ENCODE measurements around the gene AZGP1.
"Not testable (repeated sequence)": the region's sequence is repeated elsewhere in the genome, so short reads cannot be mapped to it uniquely, and the experiment has no call there.

Gene AZGP1

DNA sequence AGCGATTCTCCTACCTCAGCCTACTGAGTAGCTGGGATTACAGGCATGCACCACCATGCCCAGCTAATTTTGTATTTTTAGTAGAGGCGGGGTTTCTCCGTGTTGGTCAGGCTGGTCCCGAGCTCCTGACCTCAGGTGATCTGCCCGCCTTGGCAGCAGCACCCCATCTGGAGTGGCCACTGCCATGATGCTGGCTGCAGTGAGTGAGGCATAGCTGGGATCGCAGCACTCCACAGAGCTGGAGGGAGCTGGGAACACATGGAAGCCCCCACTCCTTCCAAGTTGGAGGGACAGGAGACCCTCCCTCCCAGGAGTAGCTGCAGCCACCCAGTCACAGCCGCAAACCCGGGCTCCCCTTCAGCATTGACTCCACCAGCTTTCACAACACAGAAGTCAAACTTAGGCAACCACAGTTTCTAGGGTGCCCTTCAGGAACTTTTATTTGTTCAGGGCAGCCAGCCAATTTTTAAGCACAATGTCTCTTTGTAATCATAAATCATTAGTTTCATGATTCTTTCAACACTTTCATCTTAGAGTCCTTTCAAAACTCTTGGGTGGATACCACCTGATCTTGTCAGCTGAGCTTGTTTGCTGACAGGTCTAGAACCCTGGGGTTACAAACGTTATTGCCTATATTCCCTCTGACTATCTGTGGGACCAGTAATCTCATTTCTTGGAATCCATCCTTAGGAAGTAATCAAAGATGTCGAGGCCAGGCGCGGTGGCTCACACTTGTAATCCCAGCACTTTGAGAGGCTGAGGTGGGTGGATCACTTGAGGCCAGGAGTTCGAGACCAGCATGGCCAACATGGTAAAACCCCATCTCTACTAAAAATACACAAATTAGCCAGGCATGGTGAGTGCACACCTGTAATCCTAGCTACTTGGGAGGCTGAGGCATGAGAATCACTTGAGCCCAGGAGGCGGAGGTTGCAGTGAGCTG lies 36.8 kb upstream of the AZGP1 start:
- H3K36me3 ChIP-seq (ENCODE audit: insufficient read depth, low read length); H3K9ac ChIP-seq (ENCODE audit: low read depth, low read length); H3K4me2 ChIP-seq (ENCODE audit: low read length); H3K4me3 ChIP-seq (ENCODE audit: low read length); H3K9me3 ChIP-seq (replicated peaks; ENCODE audit: low read length): not testable (repeated sequence)
- Histone ChIP-seq H3K27me3 (ENCODE audit: control insufficient read depth, insufficient read depth, low read length) (peaks cover 11% of the 10 kb centered on the region), H3K4me1 (ENCODE audit: control insufficient read depth, insufficient read depth, low read length) (peaks cover 10% of the 10 kb centered on the region)

DNA sequence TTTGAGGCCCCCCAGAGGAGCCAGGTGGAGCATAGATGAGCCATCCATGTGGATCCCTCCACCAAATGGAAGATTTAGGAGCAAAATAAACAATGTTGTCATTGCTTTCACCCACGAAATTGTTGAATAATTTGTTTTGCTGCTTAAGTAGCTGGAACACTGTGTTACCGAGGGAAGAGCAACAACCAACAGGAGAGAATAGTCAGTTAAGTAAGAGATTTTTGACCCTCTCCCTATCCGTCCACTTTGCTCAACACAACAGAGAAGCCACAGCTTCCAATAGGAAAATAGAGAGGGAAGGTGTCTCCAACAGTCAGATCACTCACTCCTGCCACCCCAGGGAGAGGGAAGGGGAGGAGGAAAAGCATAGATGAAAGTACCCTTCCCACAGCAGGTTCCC lies 35.7 kb upstream of the AZGP1 start:
- Histone ChIP-seq H3K9me3 (replicated peaks; ENCODE audit: low read length) (no peaks in the 10 kb centered on the region), H3K4me2 (ENCODE audit: low read length) (no peak overlapping the region), H3K27me3 (ENCODE audit: control insufficient read depth, insufficient read depth, low read length) (peaks cover 11% of the 10 kb centered on the region), H3K4me3 (ENCODE audit: low read length) (no peak overlapping the region), H3K4me1 (ENCODE audit: control insufficient read depth, insufficient read depth, low read length) (peaks cover 4% of the 10 kb centered on the region), H3K36me3 (ENCODE audit: insufficient read depth, low read length) (no peaks in the 10 kb centered on the region), H3K9ac (ENCODE audit: low read depth, low read length) (no peak overlapping the region)

DNA sequence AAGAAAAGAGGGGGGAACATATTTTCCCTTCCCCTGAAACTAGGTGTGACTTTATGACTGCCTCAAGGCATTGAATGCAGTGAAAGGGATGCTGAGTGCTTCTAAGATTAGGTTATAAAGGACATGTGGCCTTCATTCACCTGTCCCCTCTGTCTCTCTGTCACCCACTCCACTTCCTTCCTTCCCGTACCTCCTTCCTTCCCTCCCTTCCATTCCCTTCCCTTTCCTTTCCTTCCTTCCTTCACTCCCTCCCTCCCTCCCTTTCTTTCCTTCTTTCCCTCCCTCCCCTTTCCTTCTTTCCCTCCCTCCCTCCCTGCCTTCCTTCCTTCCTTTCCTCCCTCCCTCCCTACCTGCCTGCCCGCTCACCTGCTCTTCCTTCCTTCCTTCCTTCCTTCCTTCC lies 35.1 kb upstream of the AZGP1 start:
- H3K36me3 ChIP-seq (ENCODE audit: insufficient read depth, low read length) = no peaks in the 10 kb centered on the region
- H3K9ac ChIP-seq (ENCODE audit: low read depth, low read length) = no peak overlapping the region
- no peak overlapping the region for H3K4me2 ChIP-seq (ENCODE audit: low read length)
- H3K4me1 ChIP-seq (ENCODE audit: control insufficient read depth, insufficient read depth, low read length) = peaks cover 4% of the 10 kb centered on the region
- H3K9me3 ChIP-seq (replicated peaks; ENCODE audit: low read length) = no peaks in the 10 kb centered on the region
- H3K4me3 ChIP-seq (ENCODE audit: low read length) = no peak overlapping the region
- H3K27me3 ChIP-seq (ENCODE audit: control insufficient read depth, insufficient read depth, low read length) = peaks cover 11% of the 10 kb centered on the region

DNA sequence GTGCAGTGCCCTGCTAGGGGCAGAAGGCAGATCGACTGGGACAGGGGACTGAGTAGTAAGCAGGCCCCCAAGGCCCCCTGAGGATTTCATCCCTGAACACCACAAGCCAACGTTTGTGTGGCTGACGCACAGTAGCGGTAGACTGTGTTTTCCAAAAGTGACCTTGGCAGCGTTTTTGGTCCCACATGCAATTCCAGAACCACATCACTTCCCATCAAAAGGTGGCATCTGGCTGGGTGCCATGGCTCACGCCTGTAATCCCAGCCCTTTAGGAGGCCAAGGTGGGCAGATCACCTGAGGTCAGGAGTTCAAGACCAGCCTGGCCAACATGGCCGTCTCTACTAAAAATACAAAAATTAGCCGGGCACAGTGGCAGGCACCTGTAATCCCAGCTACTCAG lies 34.1 kb upstream of the AZGP1 start:
- H3K4me2 ChIP-seq (ENCODE audit: low read length); H3K9me3 ChIP-seq (replicated peaks; ENCODE audit: low read length); H3K9ac ChIP-seq (ENCODE audit: low read depth, low read length); H3K36me3 ChIP-seq (ENCODE audit: insufficient read depth, low read length); H3K4me1 ChIP-seq (ENCODE audit: control insufficient read depth, insufficient read depth, low read length); H3K4me3 ChIP-seq (ENCODE audit: low read length): not testable (repeated sequence)
- H3K27me3 ChIP-seq (ENCODE audit: control insufficient read depth, insufficient read depth, low read length) = peaks cover 11% of the 10 kb centered on the region

DNA sequence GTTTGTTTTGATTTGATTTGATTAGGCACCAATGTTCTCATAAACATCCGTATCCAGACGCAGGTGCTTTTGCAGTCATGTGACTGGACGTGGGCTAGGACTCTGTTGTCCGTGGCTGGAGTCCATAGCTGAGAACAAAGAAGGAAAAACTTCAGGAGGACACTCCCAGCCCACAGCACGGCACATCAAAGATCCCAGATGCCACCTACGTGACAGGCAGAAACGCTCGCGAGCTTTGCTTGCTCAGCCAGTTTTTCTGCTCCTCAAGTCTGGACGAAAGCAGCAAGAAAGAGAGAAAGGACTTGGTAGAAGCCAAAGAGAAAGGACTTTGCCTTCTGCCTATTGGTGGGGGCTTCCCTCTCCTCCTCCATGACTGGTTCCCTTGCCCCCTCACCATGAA lies 32.7 kb upstream of the AZGP1 start:
- Histone ChIP-seq H3K36me3 (ENCODE audit: insufficient read depth, low read length) (no peaks in the 10 kb centered on the region), H3K4me2 (ENCODE audit: low read length) (no peak overlapping the region), H3K9me3 (replicated peaks; ENCODE audit: low read length) (no peaks in the 10 kb centered on the region), H3K4me3 (ENCODE audit: low read length) (no peak overlapping the region), H3K27me3 (ENCODE audit: control insufficient read depth, insufficient read depth, low read length) (peaks cover 19% of the 10 kb centered on the region), H3K9ac (ENCODE audit: low read depth, low read length) (no peak overlapping the region), H3K4me1 (ENCODE audit: control insufficient read depth, insufficient read depth, low read length) (no peaks in the 10 kb centered on the region)

DNA sequence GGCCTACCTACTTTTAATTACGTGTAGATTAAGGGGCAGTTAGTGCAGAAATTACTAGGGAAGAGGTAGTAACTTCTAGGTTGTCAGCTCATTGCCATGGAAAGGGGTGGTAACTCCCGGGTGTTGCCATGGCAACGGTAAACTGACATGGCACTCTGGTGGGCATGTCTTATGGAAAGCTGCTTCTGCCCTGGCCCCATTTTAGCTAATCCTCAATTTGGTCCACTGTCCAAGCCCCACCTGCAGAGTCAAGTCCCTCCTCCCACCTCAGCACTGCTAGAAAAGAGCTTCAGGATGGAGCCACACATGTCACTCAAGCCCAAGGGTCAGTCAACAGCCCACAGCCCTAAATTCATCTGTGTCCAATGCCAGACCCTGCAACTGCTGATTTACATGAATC lies 32.1 kb upstream of the AZGP1 start:
- no peak overlapping the region for H3K4me2 ChIP-seq (ENCODE audit: low read length)
- no peak overlapping the region for H3K4me3 ChIP-seq (ENCODE audit: low read length)

DNA sequence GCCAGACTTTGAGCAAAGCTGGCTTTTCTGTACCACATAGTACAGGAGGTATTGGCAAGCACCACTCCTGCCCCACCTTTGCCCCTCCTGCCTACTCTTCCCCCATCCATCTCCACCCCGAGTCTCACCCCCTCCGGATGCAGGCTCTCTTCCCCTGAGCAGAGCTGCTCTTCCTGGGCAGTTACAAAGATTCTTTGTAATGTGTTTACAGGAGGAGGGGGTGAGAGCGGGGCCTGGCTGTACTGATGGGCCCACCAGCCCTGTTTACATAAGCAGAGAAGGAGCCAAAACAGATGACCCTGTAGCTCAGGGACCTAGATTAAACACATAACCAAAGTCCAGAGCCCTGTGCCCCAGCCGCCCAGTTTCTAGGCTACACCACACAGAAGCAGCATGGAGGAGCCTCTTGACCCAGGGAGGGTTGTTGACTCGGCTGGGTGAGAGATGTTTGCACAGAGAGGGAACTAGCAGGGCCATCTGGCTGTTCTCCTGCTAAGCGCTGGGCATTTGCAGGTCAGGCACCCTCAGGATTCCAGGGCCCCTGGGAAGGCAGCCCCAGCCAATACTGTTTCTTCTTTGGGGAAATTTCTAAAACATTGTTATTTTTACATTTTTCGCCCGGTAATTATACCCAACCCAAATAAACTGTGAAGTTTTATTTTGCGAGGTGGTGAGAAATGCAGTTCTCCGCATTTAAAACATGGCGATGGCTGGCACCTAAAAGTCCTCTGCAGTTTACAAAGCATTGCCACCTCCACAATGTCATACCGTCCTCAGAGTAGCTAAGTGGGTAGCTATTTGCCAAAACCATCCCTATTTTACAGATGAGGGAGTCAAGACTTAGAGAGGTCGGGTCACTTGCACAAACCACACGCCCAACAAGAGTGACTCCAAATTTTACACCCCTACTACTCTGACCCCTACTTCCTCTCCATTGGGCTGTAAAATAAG lies 28.2 kb upstream of the AZGP1 start:
- Histone ChIP-seq H3K9ac (ENCODE audit: low read depth, low read length) (no peak overlapping the region), H3K4me2 (ENCODE audit: low read length) (no peak overlapping the region), H3K4me3 (ENCODE audit: low read length) (no peak overlapping the region), H3K4me1 (ENCODE audit: control insufficient read depth, insufficient read depth, low read length) (no peaks in the 10 kb centered on the region), H3K27me3 (ENCODE audit: control insufficient read depth, insufficient read depth, low read length) (peaks cover 12% of the 10 kb centered on the region), H3K9me3 (replicated peaks; ENCODE audit: low read length) (no peaks in the 10 kb centered on the region), H3K36me3 (ENCODE audit: insufficient read depth, low read length) (no peaks in the 10 kb centered on the region)

More for the DNA sequence above, 32.1 kb upstream of the AZGP1 start:
- no peaks in the 10 kb centered on the region for H3K4me1 ChIP-seq (ENCODE audit: control insufficient read depth, insufficient read depth, low read length)
- H3K9me3 ChIP-seq (replicated peaks; ENCODE audit: low read length) = no peaks in the 10 kb centered on the region
- H3K27me3 ChIP-seq (ENCODE audit: control insufficient read depth, insufficient read depth, low read length) = peaks cover 19% of the 10 kb centered on the region
- no peak overlapping the region for H3K9ac ChIP-seq (ENCODE audit: low read depth, low read length)
- H3K36me3 ChIP-seq (ENCODE audit: insufficient read depth, low read length) = no peaks in the 10 kb centered on the region

DNA sequence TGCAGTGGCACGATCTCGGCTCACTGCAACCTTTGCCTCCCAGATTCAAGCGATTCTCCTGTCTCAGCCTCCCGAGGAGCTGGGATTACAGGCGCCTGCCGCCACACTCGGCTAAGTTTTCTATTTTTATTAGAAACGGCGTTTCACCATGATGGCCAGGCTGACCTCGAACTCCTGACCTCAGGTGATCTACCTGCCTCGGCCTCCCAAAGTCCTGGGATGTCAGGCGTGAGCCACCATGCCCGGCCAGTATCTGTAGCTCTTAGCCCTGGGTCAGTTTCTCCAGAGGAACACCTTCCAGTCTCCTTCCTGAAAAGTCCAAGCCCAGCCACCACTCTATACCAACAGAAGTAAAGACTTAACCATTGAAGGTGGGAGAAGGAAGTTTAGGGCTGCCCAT lies 24.4 kb upstream of the AZGP1 start:
- H3K27me3 ChIP-seq (ENCODE audit: control insufficient read depth, insufficient read depth, low read length) = peaks cover 8% of the 10 kb centered on the region
- no peak overlapping the region for H3K4me2 ChIP-seq (ENCODE audit: low read length)
- no peaks in the 10 kb centered on the region for H3K36me3 ChIP-seq (ENCODE audit: insufficient read depth, low read length)
- no peak overlapping the region for H3K4me3 ChIP-seq (ENCODE audit: low read length)
- H3K9ac ChIP-seq (ENCODE audit: low read depth, low read length) = no peak overlapping the region
- H3K9me3 ChIP-seq (replicated peaks; ENCODE audit: low read length) = no peaks in the 10 kb centered on the region
- H3K4me1 ChIP-seq (ENCODE audit: control insufficient read depth, insufficient read depth, low read length) = peaks cover 3% of the 10 kb centered on the region

DNA sequence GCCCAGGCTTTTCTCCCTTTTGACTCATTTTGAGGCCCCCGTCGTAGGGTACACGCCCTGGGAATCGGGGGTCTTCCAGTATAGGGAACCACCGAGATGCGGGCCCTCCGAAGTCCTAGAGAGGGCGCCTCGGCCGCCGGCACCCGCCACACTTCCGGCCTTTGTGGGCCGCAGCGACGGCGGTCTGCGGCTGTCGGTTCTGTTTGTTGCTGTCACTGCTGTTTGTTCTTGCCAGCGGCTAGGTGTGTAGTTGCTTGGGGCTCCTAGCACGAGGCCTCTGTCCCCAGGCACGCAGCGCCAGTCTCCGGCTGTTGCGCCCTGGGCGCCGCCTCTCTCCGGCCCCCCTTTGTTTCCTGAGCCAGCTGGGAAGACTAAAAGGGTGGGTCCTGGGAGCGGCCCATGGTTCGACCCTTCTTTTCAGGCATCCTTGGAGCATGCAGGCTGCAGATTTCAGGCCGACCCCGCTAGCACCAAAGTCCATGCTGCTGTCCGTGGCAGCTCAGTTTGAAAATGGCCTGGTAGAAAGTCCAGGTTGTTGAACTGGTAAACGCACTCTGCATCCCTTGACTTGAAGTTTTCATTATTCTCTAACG lies 21.8 kb upstream of the AZGP1 start:
- H3K9me3 ChIP-seq (replicated peaks; ENCODE audit: low read length) = no peaks in the 10 kb centered on the region
- peak overlapping the region; percentile 74 for H3K4me2 ChIP-seq (ENCODE audit: low read length)
- no peaks in the 10 kb centered on the region for H3K27me3 ChIP-seq (ENCODE audit: control insufficient read depth, insufficient read depth, low read length)
- H3K4me1 ChIP-seq (ENCODE audit: control insufficient read depth, insufficient read depth, low read length) = peaks cover 8% of the 10 kb centered on the region
- H3K4me3 ChIP-seq (ENCODE audit: low read length) = peak overlapping the region; percentile 60
- peak overlapping the region; percentile 71 for H3K9ac ChIP-seq (ENCODE audit: low read depth, low read length)
- no peaks in the 10 kb centered on the region for H3K36me3 ChIP-seq (ENCODE audit: insufficient read depth, low read length)

DNA sequence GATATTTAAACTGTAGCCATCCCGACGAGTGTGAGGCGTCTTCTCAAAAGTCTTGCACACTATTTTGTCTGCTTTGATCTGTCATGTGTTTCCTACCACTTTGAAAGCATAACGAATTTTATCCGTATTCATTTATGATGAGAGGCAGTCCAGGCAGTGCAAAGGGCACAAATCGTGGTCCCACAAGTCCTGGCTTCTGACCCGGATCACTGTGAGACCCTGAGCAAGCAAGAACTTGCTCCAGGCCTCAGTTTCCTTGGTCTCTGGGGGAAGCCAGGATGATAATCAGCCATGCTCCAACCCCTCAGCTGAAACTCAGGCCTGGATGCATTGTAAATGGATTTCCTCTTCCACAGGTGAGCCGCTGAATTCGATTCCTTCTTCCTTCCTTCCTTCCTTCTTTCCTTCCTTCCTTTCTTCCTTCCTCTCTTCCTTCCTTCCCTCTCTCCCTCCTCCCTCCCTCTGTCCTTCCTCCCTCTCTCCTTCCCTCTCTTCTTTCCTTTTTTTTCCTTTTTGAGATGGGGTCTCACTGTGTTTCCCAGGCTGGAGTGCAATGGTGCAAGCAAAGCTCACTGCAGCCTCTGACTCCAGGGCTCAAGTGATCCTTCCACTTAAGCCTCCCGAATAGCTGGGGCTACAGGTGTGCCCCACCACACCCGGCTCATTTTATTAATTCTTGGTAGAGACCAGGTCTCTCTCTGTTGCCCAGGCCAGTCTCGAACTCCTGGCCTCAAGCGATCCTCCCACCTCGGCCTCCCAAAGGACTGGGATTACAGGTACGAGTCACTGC lies 21.1 kb upstream of the AZGP1 start:
- no peaks in the 10 kb centered on the region for H3K27me3 ChIP-seq (ENCODE audit: control insufficient read depth, insufficient read depth, low read length)
- H3K4me2 ChIP-seq (ENCODE audit: low read length) = peak overlapping the region; percentile 74
- H3K9ac ChIP-seq (ENCODE audit: low read depth, low read length) = peak overlapping the region; percentile 71
- H3K4me1 ChIP-seq (ENCODE audit: control insufficient read depth, insufficient read depth, low read length) = peaks cover 8% of the 10 kb centered on the region
- peak overlapping the region; percentile 60 for H3K4me3 ChIP-seq (ENCODE audit: low read length)
- no peaks in the 10 kb centered on the region for H3K36me3 ChIP-seq (ENCODE audit: insufficient read depth, low read length)
- H3K9me3 ChIP-seq (replicated peaks; ENCODE audit: low read length) = no peaks in the 10 kb centered on the region
